ENCODE measurements around the gene ARFRP1. TPM values are rescaled to one million over a fixed set of nuclear protein-coding genes. Genes with fewer than 3 reads are reported as not detected.

ARFRP1 gene
- total and polyA plus RNA-seq, 2 donors (not counting 1 experiment from before 2014, with no cell fraction given), result 41.0 to 75.5 TPM

DNA sequence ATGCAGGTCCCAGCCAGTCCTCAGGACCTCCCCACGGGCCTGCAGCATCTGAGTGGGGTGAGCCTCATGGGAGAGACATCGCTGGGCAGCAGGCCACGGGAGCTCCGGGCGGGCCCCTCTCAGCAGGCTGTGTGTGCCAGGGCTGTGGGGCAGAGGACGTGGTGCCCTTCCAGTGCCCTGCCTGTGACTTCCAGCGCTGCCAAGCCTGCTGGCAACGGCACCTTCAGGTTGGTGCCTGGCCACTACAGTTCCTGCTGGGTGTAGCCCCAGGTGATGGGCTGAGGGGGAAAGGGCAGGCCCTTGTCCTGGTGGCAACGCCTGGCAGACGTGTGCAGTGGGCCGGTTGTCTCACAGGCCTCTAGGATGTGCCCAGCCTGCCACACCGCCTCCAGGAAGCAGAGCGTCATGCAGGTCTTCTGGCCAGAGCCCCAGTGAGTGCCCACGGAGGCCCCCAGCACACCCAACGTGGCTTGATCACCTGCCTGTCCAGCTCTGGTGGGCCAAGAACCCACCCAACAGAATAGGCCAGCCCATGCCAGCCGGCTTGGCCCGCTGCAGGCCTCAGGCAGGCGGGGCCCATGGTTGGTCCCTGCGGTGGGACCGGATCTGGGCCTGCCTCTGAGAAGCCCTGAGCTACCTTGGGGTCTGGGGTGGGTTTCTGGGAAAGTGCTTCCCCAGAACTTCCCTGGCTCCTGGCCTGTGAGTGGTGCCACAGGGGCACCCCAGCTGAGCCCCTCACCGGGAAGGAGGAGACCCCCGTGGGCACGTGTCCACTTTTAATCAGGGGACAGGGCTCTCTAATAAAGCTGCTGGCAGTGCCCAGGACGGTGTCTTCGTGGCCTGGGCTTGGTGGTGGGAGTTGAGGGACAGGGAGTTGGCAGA lies 12.1 kb downstream of the ARFRP1 start:
- Mint-ChIP-seq H3K27ac (peak overlapping the region; percentile 41), H3K27me3 (no peaks in the 10 kb centered on the region), H3K9me3 (ENCODE audit: insufficient read depth) (no peaks in the 10 kb centered on the region), H3K4me3 (peak overlapping the region; percentile 27), H3K4me1 (peaks cover 16% of the 10 kb centered on the region)
- H3K9me3 ChIP-seq (ENCODE audit: control extremely low read depth in 1 of 3, control insufficient read depth in 2 of 3, insufficient read depth in 1 of 3, low read length in 2 of 3), result peaks cover 0 to 5% (median 0%) of the 10 kb centered on the region in 3 donors
- peaks cover 59% of the 10 kb centered on the region for H4K20me1 ChIP-seq (ENCODE audit: control insufficient read depth, insufficient read depth, low read length, poor library complexity, severe bottlenecking)
- ChIA-PET POLR2A (interaction anchor here (0.6 kb wide), 1 partner anchor 157 kb away, joined by 3 read pairs; no protein-coding TSS in a partner anchor), CTCF (interaction anchor here (1.0 kb wide), 1 partner anchor 114 kb away, joined by 3 read pairs; no protein-coding TSS in a partner anchor)
- H3K27ac ChIP-seq (ENCODE audit: low read length in 2 of 2), result no peak overlapping the region
- peaks cover 18% of the 10 kb centered on the region in 2 donors for H3K4me1 ChIP-seq (ENCODE audit: control insufficient read depth in 2 of 2, insufficient read depth in 2 of 2, low read length in 2 of 2)
- WGBS (ENCODE audit: insufficient coverage), result 82% methylated on average over 25 of the region's 25 CpGs
- no peak overlapping the region for H3K9ac ChIP-seq (ENCODE audit: low read length)
- DNase-seq (no peak), ATAC-seq (ENCODE audit: low read depth) (no peak)
- intact Hi-C loops (cut with micrococcal nuclease), result no loop called here
- H2AFZ ChIP-seq (ENCODE audit: insufficient read depth, low read depth, low read length, poor library complexity, severe bottlenecking), result no peak overlapping the region
- peaks cover 33% of the 10 kb centered on the region for H3K79me2 ChIP-seq (ENCODE audit: control insufficient read depth, insufficient read depth, low read length)
- H3K4me3 ChIP-seq (ENCODE audit: control extremely low read depth in 1 of 5, extremely low read depth in 1 of 5, insufficient read depth in 1 of 5, low read depth in 2 of 5, low read length in 4 of 5), result no peak overlapping the region
- peak overlapping the region; percentile 74 for H3K4me2 ChIP-seq (replicated peaks; ENCODE audit: low read depth, low read length, poor library complexity, severe bottlenecking)
- TF ChIP-seq, protein P1, sequence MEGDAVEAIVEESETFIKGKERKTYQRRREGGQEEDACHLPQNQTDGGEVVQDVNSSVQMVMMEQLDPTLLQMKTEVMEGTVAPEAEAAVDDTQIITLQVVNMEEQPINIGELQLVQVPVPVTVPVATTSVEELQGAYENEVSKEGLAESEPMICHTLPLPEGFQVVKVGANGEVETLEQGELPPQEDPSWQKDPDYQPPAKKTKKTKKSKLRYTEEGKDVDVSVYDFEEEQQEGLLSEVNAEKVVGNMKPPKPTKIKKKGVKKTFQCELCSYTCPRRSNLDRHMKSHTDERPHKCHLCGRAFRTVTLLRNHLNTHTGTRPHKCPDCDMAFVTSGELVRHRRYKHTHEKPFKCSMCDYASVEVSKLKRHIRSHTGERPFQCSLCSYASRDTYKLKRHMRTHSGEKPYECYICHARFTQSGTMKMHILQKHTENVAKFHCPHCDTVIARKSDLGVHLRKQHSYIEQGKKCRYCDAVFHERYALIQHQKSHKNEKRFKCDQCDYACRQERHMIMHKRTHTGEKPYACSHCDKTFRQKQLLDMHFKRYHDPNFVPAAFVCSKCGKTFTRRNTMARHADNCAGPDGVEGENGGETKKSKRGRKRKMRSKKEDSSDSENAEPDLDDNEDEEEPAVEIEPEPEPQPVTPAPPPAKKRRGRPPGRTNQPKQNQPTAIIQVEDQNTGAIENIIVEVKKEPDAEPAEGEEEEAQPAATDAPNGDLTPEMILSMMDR (IDR thresholded peaks at IDR 0.05), result no peak
- no peak for TF ChIP-seq EZH2 (IDR thresholded peaks at IDR 0.05; ENCODE audit: borderline replicate concordance, insufficient read depth, low read depth, low read length, poor library complexity, severe bottlenecking)
- H3K27me3 ChIP-seq (replicated peaks in 1 of 4; ENCODE audit: control extremely low read depth in 1 of 4, control insufficient read depth in 3 of 4, insufficient read depth in 4 of 4, low read length in 3 of 4), result peaks cover 0 to 3% (median 0%) of the 10 kb centered on the region in 4 experiments
- H3K36me3 ChIP-seq (replicated peaks in 1 of 2; ENCODE audit: control extremely low read depth in 1 of 2, control insufficient read depth in 1 of 2, extremely low read depth in 1 of 2, insufficient read depth in 2 of 2, low read length in 1 of 2), result peaks cover 0 to 5% of the 10 kb centered on the region in 2 experiments
